ENCODE measurements around the gene CALHM5. TPM values are rescaled to one million over a fixed set of nuclear protein-coding genes. Genes with fewer than 3 reads are reported as not detected.

The CALHM5 gene
- total and polyA plus RNA-seq, 3 donors from 2014 or later, result 1.5 to 2.0 (median 2.0) TPM

DNA sequence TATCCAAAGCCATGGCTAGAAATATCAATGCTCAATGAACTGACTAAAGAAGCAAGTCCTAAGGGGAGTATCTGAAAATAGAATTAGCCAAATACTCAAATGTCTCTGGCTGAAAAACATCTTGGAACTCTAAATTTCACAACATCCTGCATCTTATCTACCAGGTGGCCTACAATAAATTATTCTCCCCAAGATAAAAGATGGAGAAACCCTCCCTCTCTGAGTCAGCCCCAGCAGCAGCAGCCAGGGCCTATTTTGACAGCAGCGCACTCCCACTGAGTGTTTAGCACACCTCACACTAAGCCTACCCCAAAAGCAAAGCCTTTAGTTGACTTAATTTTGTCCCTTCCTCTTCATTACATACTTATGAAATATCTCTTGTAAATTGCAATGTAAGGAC, 44.3 kb upstream of the CALHM5 start:
- Histone ChIP-seq H3K27me3 (no peaks in the 10 kb centered on the region), H3K4me1 (no peaks in the 10 kb centered on the region), H3K9me3 (no peaks in the 10 kb centered on the region), H3K4me3 (no peak overlapping the region), H3K36me3 (ENCODE audit: low read depth, missing control alignments) (no peaks in the 10 kb centered on the region), H3K27ac (no peak overlapping the region)
- WGBS, 2 donors, result 93 to 94% methylated on average over 1 of the region's 1 CpG
- no peak for TF ChIP-seq POLR2A (IDR thresholded peaks at IDR 0.05)
- TF ChIP-seq, protein P1, sequence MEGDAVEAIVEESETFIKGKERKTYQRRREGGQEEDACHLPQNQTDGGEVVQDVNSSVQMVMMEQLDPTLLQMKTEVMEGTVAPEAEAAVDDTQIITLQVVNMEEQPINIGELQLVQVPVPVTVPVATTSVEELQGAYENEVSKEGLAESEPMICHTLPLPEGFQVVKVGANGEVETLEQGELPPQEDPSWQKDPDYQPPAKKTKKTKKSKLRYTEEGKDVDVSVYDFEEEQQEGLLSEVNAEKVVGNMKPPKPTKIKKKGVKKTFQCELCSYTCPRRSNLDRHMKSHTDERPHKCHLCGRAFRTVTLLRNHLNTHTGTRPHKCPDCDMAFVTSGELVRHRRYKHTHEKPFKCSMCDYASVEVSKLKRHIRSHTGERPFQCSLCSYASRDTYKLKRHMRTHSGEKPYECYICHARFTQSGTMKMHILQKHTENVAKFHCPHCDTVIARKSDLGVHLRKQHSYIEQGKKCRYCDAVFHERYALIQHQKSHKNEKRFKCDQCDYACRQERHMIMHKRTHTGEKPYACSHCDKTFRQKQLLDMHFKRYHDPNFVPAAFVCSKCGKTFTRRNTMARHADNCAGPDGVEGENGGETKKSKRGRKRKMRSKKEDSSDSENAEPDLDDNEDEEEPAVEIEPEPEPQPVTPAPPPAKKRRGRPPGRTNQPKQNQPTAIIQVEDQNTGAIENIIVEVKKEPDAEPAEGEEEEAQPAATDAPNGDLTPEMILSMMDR (IDR thresholded peaks at IDR 0.05), result no peak
- intact Hi-C loops (cut with DNase I; ENCODE audit: low total_unique reads), result no loop called here
- DNase-seq, result no peak

DNA sequence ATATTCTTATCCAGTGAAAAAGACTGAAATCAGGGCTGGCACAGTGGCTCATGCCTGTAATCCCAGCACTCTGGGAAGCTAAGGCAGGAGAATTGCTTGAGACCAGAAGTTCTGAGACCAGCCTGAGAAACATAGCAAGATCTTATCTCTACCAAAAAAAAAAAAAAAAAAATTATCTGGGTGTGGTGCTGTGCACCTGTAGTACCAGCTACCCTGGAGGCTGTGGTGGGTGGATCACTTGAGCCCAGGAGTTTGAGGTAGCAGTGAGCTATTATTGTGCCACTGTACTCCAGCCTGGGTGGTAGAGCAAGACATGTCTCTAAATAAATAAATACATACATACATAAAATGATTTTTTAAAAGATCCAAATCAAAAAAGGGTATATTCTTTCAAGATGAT, 43.9 kb upstream of the CALHM5 start:
- H3K4me3 ChIP-seq, result no peak overlapping the region
- no peaks in the 10 kb centered on the region for H3K9me3 ChIP-seq
- H3K27ac ChIP-seq, result no peak overlapping the region
- no peaks in the 10 kb centered on the region for H3K4me1 ChIP-seq
- H3K36me3 ChIP-seq (ENCODE audit: low read depth, missing control alignments), result no peaks in the 10 kb centered on the region
- no peaks in the 10 kb centered on the region for H3K27me3 ChIP-seq
- TF ChIP-seq, protein P1 (IDR thresholded peaks at IDR 0.05), result no peak
- no peak for TF ChIP-seq POLR2A (IDR thresholded peaks at IDR 0.05)
- intact Hi-C loops (cut with DNase I; ENCODE audit: low total_unique reads), result no loop called here
- no peak for DNase-seq

- H3K4me3 ChIP-seq, result no peak overlapping the region
- H3K27ac ChIP-seq, result no peak overlapping the region
- no peaks in the 10 kb centered on the region for H3K27me3 ChIP-seq
- no peaks in the 10 kb centered on the region for H3K36me3 ChIP-seq (ENCODE audit: low read depth, missing control alignments)
- intact Hi-C loops (cut with DNase I; ENCODE audit: low total_unique reads), result no loop called here
- no peaks in the 10 kb centered on the region for H3K4me1 ChIP-seq
- 58 to 72% methylated on average over 1 of the region's 1 CpG for WGBS, 2 donors
- H3K9me3 ChIP-seq, result no peaks in the 10 kb centered on the region
- DNase-seq, result no peak
- TF ChIP-seq, protein P1 (IDR thresholded peaks at IDR 0.05), result no peak
- no peak for TF ChIP-seq POLR2A (IDR thresholded peaks at IDR 0.05)
Observed at GRCh38 chr6:116468293-116468692, 43.1 kb upstream of the CALHM5 start.

DNA sequence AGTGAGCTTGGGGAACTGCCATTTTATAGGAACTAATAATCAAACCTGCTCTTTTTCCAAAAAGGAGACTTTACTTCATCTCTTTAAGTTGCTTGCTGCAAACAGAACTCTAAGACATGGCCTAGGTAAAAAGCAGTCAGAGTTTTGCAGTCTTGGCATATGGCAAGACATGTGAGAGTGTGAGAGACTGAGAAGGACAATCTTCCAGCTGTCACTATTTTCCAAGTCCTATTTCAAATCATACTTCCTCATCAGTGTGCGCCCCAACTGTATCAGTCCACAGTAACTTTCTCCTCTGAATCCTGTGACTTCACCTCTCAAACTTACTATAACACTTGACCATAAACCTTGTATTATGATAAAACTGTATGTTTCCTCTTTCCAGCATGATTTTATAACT, 39.9 kb upstream of the CALHM5 start:
- Histone ChIP-seq H3K36me3 (ENCODE audit: low read depth, missing control alignments) (no peaks in the 10 kb centered on the region), H3K4me1 (no peaks in the 10 kb centered on the region), H3K27ac (no peak overlapping the region), H3K4me3 (no peak overlapping the region), H3K9me3 (no peaks in the 10 kb centered on the region), H3K27me3 (no peaks in the 10 kb centered on the region)
- no peak for TF ChIP-seq POLR2A (IDR thresholded peaks at IDR 0.05)
- TF ChIP-seq, protein P1 (IDR thresholded peaks at IDR 0.05), result no peak
- 89% methylated on average over 1 of the region's 1 CpG for WGBS, 2 donors
- no peak for DNase-seq
- intact Hi-C loops (cut with DNase I; ENCODE audit: low total_unique reads), result no loop called here

- intact Hi-C loops (cut with DNase I; ENCODE audit: low total_unique reads), result no loop called here
- H3K36me3 ChIP-seq (ENCODE audit: low read depth, missing control alignments), result no peaks in the 10 kb centered on the region
- no peak for DNase-seq
- H3K4me1 ChIP-seq, result no peaks in the 10 kb centered on the region
- WGBS, 2 donors, result 87 to 89% methylated on average over 3 of the region's 3 CpGs
- no peak overlapping the region for H3K4me3 ChIP-seq
- H3K9me3 ChIP-seq, result no peaks in the 10 kb centered on the region
- no peaks in the 10 kb centered on the region for H3K27me3 ChIP-seq
- no peak for TF ChIP-seq POLR2A (IDR thresholded peaks at IDR 0.05)
- TF ChIP-seq, protein P1 (IDR thresholded peaks at IDR 0.05), result no peak
- H3K27ac ChIP-seq, result no peak overlapping the region
Observed at GRCh38 chr6:116472706-116473105, 38.7 kb upstream of the CALHM5 start.
